OCI-LY1 (cell line): Measurements from ENCODE around the gene C4A.

ENCODE experiments used
- EZH2 ChIP-seq: fragments of 200-600 bp; sonication (generic), shearing (Covaris generic); IDR thresholded peaks from 2 replicates; pipeline ENCODE4 v1.8.0; 2017; ENCODE audit warnings: borderline replicate concordance, mixed run types, mild to moderate bottlenecking, antibody characterized with exemption, low read length, moderate library complexity, mixed read lengths
- TF ChIP-seq, protein P1 (sequence below): fragments of 200-600 bp; sonication (generic), shearing (Covaris generic); IDR thresholded peaks from 2 replicates; pipeline ENCODE4 v1.5.1; 2017; ENCODE audit warnings: mild to moderate bottlenecking, antibody characterized with exemption, low read length, moderate library complexity, mixed read lengths

DNA sequence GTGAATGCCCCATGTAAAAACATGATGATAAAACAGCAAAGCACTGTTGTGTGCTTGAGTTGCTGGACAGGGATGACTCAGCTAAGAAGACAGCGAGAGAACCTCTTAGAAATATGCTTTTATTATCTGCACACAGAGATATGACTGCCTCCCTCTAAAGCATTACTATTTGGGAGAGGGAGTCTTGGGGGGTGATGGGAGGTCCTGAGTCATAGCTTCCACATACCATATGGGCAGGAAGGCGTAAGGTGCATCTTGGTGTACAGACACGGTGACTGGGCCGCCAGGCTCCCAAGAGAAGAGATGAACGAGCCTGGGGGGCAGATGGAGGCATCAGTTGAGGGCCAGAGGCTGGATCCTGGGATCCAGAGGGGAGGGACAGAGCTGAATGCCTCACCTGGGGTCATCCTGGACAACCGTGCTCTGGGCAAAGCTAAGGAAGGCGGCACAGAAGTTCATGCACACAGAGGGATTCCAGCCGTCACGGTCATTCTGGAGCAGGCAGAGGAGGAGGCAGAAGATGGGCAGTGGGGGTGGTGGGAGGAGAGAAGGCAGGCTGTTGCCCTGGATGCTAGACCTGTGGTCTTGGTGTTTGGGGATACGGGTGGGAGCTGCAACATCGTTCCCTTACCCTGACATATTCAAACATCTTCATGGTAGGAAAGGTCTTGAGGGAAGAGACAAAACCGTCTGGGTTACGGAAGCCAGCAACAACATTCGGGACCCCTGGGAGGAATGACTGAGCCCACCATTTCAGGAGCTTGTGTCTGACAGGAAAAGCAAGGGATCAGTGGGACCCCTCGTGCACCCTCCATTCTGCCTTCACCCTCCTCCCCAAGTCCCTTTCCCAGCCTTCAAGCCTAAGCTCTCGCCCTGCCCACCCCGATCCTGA, 11.9 kb upstream of the C4A start:
- TF ChIP-seq, protein P1, sequence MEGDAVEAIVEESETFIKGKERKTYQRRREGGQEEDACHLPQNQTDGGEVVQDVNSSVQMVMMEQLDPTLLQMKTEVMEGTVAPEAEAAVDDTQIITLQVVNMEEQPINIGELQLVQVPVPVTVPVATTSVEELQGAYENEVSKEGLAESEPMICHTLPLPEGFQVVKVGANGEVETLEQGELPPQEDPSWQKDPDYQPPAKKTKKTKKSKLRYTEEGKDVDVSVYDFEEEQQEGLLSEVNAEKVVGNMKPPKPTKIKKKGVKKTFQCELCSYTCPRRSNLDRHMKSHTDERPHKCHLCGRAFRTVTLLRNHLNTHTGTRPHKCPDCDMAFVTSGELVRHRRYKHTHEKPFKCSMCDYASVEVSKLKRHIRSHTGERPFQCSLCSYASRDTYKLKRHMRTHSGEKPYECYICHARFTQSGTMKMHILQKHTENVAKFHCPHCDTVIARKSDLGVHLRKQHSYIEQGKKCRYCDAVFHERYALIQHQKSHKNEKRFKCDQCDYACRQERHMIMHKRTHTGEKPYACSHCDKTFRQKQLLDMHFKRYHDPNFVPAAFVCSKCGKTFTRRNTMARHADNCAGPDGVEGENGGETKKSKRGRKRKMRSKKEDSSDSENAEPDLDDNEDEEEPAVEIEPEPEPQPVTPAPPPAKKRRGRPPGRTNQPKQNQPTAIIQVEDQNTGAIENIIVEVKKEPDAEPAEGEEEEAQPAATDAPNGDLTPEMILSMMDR: no peak
- TF ChIP-seq EZH2: no peak
